ENCODE measurements around the gene PDHX. TPM values are rescaled to one million over a fixed set of nuclear protein-coding genes. Genes with fewer than 3 reads are reported as not detected.
A peak's percentile ranks its signal among the peaks of the same experiment; 100 is the strongest.

The PDHX gene
- total and polyA plus RNA-seq, 10 donors: 9.2 to 32.9 (median 23.7) TPM

DNA sequence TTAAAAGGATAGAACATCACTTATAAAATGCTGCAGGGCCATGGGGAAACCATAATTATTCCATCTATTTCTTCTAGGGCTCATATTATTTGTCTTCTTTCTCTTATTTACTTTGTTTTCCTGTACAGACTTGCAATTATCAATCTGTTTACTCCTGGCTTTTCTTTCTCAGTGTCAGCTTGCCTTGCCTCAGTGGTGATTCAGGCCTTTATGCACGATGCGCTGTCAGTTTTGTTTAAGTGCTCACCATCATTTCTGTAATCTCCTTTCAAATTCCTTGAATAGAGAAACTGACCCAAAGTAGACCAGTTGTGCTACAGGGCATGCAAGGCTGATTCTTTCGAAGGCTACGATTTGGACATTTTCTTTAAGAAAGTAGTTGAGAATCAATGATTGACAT is 4.7 kb downstream of the PDHX start:
- no peaks in the 10 kb centered on the region for H3K27me3 ChIP-seq (replicated peaks in 1 of 7)
- H3K27ac ChIP-seq: no peak overlapping the region
- H3K36me3 ChIP-seq: peaks cover 0 to 9% (median 0%) of the 10 kb centered on the region in 6 donors
- TF ChIP-seq CTCF (IDR thresholded peaks at IDR 0.05 in 8 of 11, conservative IDR thresholded peaks at IDR 0.05 in 3 of 11): no peak
- no peak for TF ChIP-seq POLR2A (IDR thresholded peaks at IDR 0.05)
- TF ChIP-seq POLR2AphosphoS5 (IDR thresholded peaks at IDR 0.05): no peak
- DNase-seq: no peak
- H3K9me3 ChIP-seq: no peaks in the 10 kb centered on the region
- peaks cover 5 to 59% (median 29%) of the 10 kb centered on the region in 6 donors for H3K4me1 ChIP-seq
- intact Hi-C loops (cut with DNase I; ENCODE audit: low total_unique reads): no loop called here
- H3K4me3 ChIP-seq: no peak overlapping the region
- WGBS, 5 donors: 96 to 97% (median 96%) methylated on average over 4 of the region's 4 CpGs

- peaks cover 0 to 9% (median 0%) of the 10 kb centered on the region in 6 donors for H3K36me3 ChIP-seq
- H3K4me1 ChIP-seq: peaks cover 0 to 55% (median 13%) of the 10 kb centered on the region in 6 donors
- H3K27ac ChIP-seq: no peak overlapping the region
- no peak overlapping the region for H3K4me3 ChIP-seq
- no peak for TF ChIP-seq POLR2AphosphoS5 (IDR thresholded peaks at IDR 0.05)
- TF ChIP-seq POLR2A (IDR thresholded peaks at IDR 0.05): no peak
- TF ChIP-seq CTCF (IDR thresholded peaks at IDR 0.05 in 8 of 11, conservative IDR thresholded peaks at IDR 0.05 in 3 of 11): no peak
- no peak for DNase-seq
- intact Hi-C loops (cut with DNase I; ENCODE audit: low total_unique reads): loop anchor here (5.0 kb wide), 3 partner anchors 313 to 563 kb away; no protein-coding TSS in a partner anchor
- H3K9me3 ChIP-seq: no peaks in the 10 kb centered on the region
- 78 to 92% (median 85%) methylated on average over 3 of the region's 3 CpGs for WGBS, 5 donors
- H3K27me3 ChIP-seq (replicated peaks in 1 of 7): no peaks in the 10 kb centered on the region
Measured at GRCh38 chr11:34924714-34925113, 8.3 kb downstream of the PDHX start.

DNA sequence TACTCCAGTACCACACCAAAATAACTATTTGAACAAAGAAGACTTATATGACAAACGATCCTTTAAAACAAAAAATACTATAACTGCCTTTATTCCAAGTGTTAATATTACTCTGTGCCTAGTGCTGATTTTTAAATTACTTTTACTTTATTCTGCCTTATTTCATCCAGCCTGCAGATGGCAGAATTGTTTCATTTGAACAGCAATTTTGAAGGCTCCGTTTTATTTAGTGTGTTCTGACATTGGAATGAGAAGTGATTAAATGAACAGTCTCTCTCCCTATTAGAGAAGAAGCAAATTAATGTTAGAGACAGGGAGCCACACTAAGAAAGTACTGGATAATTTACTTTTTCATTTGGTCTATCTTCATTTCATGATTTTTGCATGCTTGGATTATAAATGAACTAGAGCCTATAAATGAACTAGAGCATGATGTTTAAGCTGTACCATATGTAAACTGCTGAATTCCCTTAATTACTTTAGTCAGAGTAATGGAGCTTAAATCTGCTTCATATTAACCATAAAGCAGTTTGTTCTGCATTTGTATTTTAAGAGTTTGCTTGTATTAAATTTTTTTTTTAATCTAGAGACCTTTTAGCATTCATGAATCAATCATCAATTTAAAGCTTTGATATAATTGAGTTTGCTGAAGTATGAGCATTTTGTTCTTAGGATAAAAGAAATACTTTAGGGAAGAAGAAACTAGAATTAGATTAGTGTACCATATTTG is 9.8 kb downstream of the PDHX start:
- Histone ChIP-seq H3K27ac (no peak overlapping the region), H3K9me3 (no peaks in the 10 kb centered on the region), H3K36me3 (peaks cover 0 to 1% (median 0%) of the 10 kb centered on the region in 6 donors), H3K4me3 (no peak overlapping the region), H3K4me1 (peaks cover 0 to 59% (median 13%) of the 10 kb centered on the region in 6 donors), H3K27me3 (replicated peaks in 1 of 7) (no peaks in the 10 kb centered on the region)
- no peak for DNase-seq
- TF ChIP-seq POLR2A (IDR thresholded peaks at IDR 0.05) (no peak), CTCF (IDR thresholded peaks at IDR 0.05 in 8 of 11, conservative IDR thresholded peaks at IDR 0.05 in 3 of 11) (peak; percentile 48 to 82 (median 63)), POLR2AphosphoS5 (IDR thresholded peaks at IDR 0.05) (no peak)
- 7 to 16% (median 15%) methylated on average over 2 of the region's 2 CpGs for WGBS, 5 donors
- intact Hi-C loops (cut with DNase I; ENCODE audit: low total_unique reads): loop anchor here (5.0 kb wide), 3 partner anchors 311 to 561 kb away; no protein-coding TSS in a partner anchor

GRCh38 chr11:34926831-34927132 is 10.4 kb downstream of the PDHX start:
- TF ChIP-seq CTCF (IDR thresholded peaks at IDR 0.05 in 8 of 11, conservative IDR thresholded peaks at IDR 0.05 in 3 of 11) (no peak), POLR2A (IDR thresholded peaks at IDR 0.05) (no peak), POLR2AphosphoS5 (IDR thresholded peaks at IDR 0.05) (no peak)

More at GRCh38 chr11:34926831-34927132, 10.4 kb downstream of the PDHX start:
- intact Hi-C loops (cut with DNase I; ENCODE audit: low total_unique reads): loop anchor here (5.0 kb wide), 3 partner anchors 311 to 561 kb away; no protein-coding TSS in a partner anchor
- no peak overlapping the region for H3K27ac ChIP-seq
- peaks cover 0 to 59% (median 13%) of the 10 kb centered on the region in 6 donors for H3K4me1 ChIP-seq
- H3K36me3 ChIP-seq: peaks cover 0 to 6% (median under 1%) of the 10 kb centered on the region in 6 donors
- H3K4me3 ChIP-seq: no peak overlapping the region
- H3K27me3 ChIP-seq (replicated peaks in 1 of 7): no peaks in the 10 kb centered on the region
- H3K9me3 ChIP-seq: no peaks in the 10 kb centered on the region
- DNase-seq: no peak
